HG02571 (cell line): Measurements from ENCODE around the gene MOB3C.

Experiments used
- ATAC-seq: cut with Tn5 transposase; IDR thresholded peaks from one replicate; pipeline ENCODE4 v1.9.1; 2021; ENCODE audit warnings: mild to moderate bottlenecking, moderate library complexity; ENCODE audit not compliant: unreplicated experiment

Gene MOB3C

DNA sequence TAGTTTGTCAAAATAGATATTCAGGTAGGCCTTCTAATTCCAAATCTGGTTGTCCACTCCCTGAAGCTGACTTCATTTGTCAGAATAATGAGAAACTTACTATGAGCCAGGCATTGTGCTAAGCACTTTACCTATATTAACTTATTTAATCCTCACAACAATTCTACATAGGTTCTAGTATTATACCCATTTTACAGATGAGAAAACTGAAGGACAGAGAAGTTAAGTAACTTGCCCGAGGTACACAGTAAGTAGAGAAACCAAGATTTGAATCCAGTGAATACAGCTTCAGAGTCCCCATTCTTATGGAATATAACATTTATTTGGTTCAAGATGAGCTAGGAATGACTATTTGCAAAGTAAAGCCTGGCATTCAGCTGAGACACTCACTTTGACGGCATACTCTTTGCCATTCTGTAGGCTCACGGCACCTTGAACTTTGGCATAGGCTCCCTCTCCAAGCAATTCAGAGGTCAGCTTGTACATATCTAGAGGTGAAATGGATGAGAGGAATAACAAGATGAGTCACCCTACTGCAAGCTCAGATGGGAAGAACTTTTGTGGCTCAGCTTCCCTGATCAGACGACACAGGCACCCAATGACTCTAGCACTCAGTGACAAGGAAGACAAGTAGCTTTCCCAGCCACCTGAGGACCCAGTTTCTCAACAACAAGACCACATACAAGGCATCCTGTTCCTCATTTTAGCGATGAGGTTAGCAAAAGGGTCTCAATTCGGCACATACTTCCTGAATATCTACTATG lies 36.3 kb downstream of the MOB3C start:
- no peak for ATAC-seq

DNA sequence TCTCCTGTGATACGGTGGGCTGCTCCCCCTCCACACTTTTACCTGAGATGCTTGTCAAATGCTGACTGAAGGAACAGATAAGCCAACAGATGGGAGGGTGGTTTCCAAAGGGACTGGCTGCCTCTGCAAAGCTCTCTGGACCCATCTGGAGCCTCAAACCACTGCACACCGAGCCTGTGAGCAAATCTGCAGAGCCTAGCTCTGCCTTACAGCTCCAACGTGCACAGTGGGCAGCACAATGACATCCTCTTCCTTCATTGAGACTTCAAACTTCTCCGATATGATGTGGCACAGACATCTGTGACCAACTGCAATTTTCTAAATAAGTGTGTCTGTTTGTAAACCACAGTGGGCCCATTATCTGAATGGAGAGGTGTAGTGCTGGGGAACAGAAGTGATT lies 38.9 kb downstream of the MOB3C start:
- no peak for ATAC-seq

DNA sequence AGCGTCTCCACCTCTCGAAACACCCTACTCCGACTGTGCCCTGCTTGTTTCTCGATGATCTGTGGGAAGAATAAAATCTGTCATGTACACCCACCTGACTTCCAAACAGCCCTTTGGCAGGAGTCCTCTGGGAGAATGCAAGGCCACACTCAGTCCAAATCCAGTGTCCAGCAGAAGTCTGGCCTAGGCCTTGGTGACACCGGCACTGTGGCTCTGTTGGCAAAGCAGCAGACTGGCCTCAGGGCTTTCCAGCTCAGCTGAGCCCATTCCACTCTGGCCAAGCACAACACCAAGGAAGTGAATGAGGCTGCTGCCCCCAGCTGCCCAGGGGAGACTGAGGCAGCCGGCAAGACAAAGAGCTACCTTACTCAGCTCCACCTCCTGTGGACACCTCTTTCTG lies 40.0 kb downstream of the MOB3C start:
- ATAC-seq = no peak

DNA sequence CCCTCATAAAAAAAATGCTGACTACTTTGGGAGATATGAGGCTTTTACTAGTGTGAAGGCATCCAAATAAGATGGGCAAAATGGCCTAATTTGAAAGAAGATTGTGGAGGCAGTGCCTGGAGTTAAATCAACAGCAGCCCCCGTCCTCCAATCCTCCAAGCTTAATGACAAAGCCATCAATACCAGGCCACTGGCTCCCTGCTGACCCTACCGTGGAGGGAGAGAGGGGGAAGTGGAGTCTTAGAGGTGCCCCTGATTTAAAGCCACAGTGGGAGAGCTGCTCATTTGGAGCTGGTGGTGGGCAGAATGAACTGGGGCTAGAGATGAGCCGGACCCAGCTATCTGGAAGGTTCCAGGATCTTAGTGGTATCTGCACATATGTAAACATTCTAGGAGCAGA lies 40.8 kb downstream of the MOB3C start:
- ATAC-seq = no peak

DNA sequence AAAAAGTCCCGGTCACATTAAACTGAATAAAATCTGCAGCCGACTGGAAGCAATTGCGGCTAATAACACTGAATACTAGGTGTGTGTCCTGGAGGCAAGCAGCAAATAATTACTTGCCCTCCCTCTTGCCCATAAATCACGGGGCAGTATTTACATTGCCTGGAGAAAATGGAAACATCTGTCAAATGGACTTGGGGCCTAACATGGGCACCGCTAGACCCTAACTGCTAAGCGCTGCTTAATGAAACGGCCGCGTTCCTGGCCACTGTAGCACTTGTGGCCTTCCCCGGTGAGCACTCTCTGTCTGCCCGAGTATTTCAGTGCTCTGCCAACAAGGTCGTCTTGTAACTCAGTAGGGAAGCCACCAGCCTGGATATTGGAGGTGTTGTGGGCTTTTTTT lies 41.3 kb downstream of the MOB3C start:
- ATAC-seq = no peak

DNA sequence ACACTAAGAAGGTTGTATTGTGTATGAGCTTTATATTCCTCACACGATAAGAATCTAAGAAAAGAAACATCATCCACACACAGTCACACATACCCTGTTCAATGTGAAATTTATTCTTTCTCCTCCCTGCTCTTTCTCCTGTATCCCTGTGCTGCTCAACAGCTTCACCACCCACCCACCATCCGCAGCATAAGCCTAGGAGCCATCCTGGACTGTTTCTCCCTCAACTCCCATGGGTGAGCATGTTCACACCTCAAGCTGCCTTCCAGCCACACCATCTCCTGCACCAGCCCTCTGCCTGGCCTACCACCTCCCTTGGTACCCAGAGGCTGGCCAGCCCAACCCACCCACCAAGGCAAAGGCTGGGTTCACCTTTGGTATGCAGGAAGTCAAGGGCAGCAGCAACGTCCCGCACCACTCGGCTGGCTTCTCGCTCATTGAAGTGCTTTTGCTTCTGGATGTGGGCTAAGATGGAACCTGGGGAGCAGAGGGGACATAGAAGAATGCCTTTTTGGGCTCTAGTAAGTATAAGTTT lies 44.9 kb downstream of the MOB3C start:
- no peak for ATAC-seq

DNA sequence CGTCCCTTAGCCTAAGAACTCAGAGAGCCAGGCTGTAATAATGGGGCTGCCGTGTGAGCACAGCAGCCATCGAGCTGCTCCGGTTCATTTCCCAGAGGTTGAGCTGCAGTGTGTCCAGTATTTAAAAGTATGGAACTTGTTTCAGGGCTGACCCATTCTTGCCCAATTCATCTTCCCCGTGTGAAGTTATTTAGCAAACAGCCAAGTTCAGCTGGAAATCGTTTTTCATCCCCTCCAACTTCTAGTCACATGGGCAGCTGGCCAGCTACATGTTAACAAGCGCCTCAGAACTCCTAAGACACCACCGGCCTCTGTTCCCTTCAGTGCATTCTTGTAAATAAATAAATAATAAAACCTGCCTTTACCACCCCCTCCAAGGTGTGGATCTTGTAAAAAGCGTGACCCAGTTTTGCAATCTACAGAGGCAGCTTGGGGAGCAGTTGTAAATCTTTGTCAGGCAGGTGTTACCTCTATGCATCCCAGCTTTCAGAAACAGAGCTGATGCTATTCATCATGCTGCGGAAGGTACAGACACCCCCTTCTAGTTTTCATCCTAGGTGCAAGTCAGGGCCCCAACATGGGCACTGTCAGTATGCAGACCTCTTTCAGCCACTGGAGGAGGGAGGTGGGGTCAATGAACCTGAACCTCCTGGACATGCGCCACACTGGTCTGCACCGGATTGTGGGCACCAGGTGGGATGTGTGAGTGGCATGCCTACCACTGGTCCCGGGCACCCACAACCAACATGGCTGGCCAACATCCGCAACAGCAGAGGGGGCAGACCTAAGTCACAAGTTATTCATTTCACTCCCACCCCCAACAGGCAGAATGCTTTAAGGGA lies 46.5 kb downstream of the MOB3C start:
- ATAC-seq = no peak

DNA sequence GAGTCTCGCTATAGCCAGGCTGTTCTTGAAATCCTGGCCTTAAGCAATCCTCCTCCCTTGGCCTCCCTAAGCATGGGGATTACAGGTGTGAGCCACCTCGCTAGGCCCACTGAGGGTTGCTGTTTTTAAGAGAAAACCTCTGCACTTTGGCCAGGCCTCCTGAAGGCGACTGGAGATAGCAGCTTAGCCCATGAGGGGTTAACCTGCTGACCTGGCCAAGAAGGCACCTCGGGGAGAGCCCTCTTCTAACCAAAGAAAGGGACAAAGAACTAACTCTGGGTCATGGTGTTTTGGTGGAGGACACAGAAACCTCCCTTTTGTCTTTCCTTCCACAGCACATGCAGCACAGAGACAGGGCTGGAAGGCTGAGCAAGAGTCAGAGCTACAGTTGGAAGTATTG lies 47.5 kb downstream of the MOB3C start:
- no peak for ATAC-seq

DNA sequence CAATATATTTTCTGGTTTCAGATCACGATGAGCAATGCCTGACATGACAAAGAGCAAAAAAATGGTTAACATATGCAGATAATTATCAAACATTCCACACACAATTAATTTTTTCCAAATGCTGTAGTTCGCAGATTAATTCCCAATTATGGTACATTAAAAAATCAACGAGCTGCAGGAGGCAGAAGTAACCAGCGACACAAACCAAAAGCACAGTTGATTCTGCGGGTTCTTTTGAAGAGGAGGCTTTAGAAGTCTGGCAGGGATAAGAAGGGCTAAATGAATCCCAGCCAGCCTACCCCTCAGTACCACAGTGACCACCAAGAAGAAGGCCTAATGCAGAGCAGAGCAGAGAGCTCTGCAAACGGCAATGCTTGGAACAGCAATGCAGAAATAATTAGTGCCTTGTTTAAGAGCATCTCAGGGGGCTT lies 48.1 kb downstream of the MOB3C start:
- ATAC-seq = no peak

DNA sequence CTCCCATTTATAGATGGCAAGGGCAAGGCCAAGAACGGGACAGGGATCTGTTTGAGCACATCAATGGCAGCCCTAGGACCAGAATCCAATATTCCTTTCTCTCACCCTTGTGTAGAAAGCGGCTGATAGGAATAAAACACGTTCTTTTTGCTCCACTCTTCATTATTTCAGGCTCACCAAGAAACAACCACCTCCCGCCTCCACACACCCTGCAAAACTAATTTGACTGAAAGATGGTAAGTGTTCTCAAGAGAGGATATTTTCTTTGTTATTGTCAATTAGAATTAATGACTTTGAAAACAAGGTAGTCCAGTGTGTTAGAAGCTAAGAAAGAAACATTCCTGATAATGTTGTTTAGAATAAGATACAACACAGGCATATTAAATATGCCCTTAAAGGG lies 53.3 kb downstream of the MOB3C start:
- no peak for ATAC-seq

DNA sequence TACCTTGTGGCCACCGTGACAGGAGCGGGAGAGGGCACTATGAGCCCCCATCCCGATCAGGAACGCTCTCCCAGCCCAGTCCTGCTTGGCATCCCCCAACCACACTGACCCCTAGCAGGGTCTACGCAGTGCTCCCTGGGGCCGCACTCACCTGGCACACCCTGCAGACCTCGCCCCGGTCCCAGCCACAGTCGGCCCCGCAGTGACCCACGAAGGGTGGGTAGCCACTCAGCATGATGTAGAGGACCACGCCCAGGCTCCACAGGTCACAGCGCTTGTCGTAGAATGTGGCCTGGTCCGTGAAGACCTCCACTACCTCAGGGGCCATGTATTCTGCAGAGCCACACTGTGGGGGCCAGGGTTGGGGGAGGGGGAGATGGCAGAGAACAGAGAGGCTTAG lies 54.1 kb downstream of the MOB3C start:
- no peak for ATAC-seq

DNA sequence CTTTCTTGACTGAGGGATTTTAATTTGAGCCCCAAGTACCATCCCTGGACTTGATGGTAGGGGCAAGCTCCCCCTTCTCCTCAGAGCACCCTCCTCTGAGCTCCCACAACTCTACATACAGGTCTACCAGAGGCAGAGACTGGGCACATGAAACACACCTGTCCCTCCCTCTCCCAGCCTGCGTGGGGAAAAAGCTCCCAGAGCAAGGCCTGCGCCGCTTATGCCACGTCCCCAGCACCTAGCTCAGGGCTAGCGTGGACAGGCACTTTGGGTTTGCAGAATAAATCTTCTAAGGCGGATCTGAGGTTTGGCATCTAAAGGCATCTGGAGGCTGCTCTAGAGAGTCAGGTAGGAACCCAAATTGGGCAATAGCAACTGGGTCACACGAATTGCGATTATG lies 57.6 kb downstream of the MOB3C start:
- ATAC-seq = no peak

DNA sequence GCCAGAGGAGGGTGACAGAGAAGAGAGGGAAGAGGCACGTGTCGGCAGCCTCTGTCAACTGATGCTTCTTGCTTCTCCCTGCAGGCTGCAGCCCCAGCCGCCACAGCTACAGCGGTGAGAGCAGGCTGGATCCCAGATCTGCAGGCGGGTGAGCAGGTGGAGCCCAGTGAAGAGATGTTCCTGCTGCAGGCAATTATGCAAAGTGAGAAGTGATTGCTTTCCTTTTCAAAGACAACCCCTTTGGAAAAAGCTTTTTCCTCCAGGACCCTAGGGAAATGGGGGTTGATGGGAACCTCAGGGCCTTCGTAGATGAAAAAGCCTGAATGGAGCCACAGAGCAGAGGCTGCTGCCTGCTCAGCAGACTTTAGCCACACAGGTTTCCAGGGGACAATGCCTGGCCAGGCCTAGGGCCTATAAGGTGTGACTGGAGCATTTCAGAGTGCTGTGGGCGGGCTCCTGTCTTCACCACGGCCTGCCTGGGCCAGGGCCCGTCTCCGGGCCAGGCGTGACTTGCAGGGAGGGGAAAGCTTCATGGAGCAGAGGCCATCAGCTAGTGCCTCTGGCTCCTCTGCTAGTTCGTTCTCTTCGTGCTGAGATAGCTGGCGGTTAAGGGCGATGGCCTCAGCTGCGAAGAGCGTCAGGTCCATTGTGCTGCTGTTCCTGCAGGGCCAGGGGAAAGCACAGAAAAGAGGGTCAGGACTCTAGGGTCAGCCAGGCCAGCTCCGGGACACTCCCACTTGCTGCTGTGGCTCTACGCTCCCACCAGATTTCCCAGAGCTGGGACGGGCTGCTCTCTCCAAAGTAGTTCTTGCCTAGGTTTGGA lies 58.3 kb downstream of the MOB3C start:
- no peak for ATAC-seq
